Vagina (tissue), 2 donors: ENCODE measurements around the gene NCAPG2.

ENCODE experiments used
- CTCF ChIP-seq, 3 experiments: fragments of 450-650 bp in 2 of 3; fragments of 200-600 bp in 1 of 3; sonication (generic) in 1 of 3; IDR thresholded peaks; one replicate each; pipeline ENCODE4 v1.5.1; 2017 to 2019; ENCODE audit warnings: antibody characterized with exemption in 3 of 3, mild to moderate bottlenecking in 2 of 3, moderate library complexity in 2 of 3
- POLR2A ChIP-seq, 2 donors: fragments of 450-650 bp; IDR thresholded peaks; one replicate each; pipeline ENCODE4 v1.6.1; 2017; ENCODE audit warnings: antibody characterized with exemption in 2 of 2, mild to moderate bottlenecking in 2 of 2, moderate library complexity in 2 of 2

- no peak for TF ChIP-seq POLR2A (IDR thresholded peaks at IDR 0.05)
- no peak for TF ChIP-seq CTCF (IDR thresholded peaks at IDR 0.05)
Measured at GRCh38 chr7:158672975-158673374, 31.6 kb downstream of the NCAPG2 start.
